Measurements from ENCODE around the gene ENTR1. TPM values are rescaled to one million over a fixed set of nuclear protein-coding genes. Genes with fewer than 3 reads are reported as not detected.

Gene ENTR1
- total and polyA plus RNA-seq, 3 experiments from 2014 or later = 13.1 to 55.5 (median 52.2) TPM

GRCh38 chr9:136441681-136442245, 31.3 kb upstream of the ENTR1 start:
- no peaks in the 10 kb centered on the region for H3K9me3 ChIP-seq (ENCODE audit: low read length)
- Mint-ChIP-seq H3K27ac (peak overlapping the region in 1 of 8 donors; percentile 72), H3K9me3 (no peaks in the 10 kb centered on the region), H3K27me3 (no peaks in the 10 kb centered on the region), H3K36me3 (peaks cover 0 to 61% (median 10%) of the 10 kb centered on the region in 3 donors), H3K4me3 (peak overlapping the region in 5 of 7 donors; percentile 41 to 72 (median 52)), H3K4me1 (peaks cover 17 to 18% (median 17%) of the 10 kb centered on the region in 3 donors)
- H3K4me3 ChIP-seq (ENCODE audit: low read length) = no peak overlapping the region
- ChIA-PET CTCF (no interaction called here), POLR2A (no interaction called here)
- no peak for DNase-seq
- no peak overlapping the region for H3K27ac ChIP-seq (ENCODE audit: low read depth, low read length)
- H3K27me3 ChIP-seq (ENCODE audit: insufficient read depth, low read length, poor library complexity, severe bottlenecking) = no peaks in the 10 kb centered on the region
- H3K36me3 ChIP-seq (ENCODE audit: insufficient read depth, low read length) = peaks cover 12% of the 10 kb centered on the region
- H3K4me1 ChIP-seq (ENCODE audit: insufficient read depth, low read length) = peaks cover 20% of the 10 kb centered on the region

GRCh38 chr9:136441191-136441680, 30.8 kb upstream of the ENTR1 start:
- H3K9me3 ChIP-seq (ENCODE audit: low read length) = no peaks in the 10 kb centered on the region
- peaks cover 19 to 22% (median 22%) of the 10 kb centered on the region in 3 donors for H3K4me1 Mint-ChIP-seq
- H3K36me3 ChIP-seq (ENCODE audit: insufficient read depth, low read length) = peaks cover 10% of the 10 kb centered on the region
- peak overlapping the region in 2 of 8 donors; percentile 29 to 72 for H3K27ac Mint-ChIP-seq
- H3K27ac ChIP-seq (ENCODE audit: low read depth, low read length) = no peak overlapping the region
- peaks cover 23% of the 10 kb centered on the region for H3K4me1 ChIP-seq (ENCODE audit: insufficient read depth, low read length)
- POLR2A ChIA-PET = no interaction called here
- H3K27me3 Mint-ChIP-seq = no peaks in the 10 kb centered on the region
- CTCF ChIA-PET = no interaction called here
- H3K27me3 ChIP-seq (ENCODE audit: insufficient read depth, low read length, poor library complexity, severe bottlenecking) = no peaks in the 10 kb centered on the region
- peaks cover 0 to 59% (median 9%) of the 10 kb centered on the region in 3 donors for H3K36me3 Mint-ChIP-seq
- H3K9me3 Mint-ChIP-seq = no peaks in the 10 kb centered on the region
- no peak for DNase-seq
- H3K4me3 ChIP-seq (ENCODE audit: low read length) = no peak overlapping the region
- peak overlapping the region in 6 of 7 donors; percentile 23 to 72 (median 54) for H3K4me3 Mint-ChIP-seq

- H3K9me3 ChIP-seq (ENCODE audit: low read length) = no peaks in the 10 kb centered on the region
- DNase-seq = peak; percentile 81 to 86 (median 82)
- H3K27me3 ChIP-seq (ENCODE audit: insufficient read depth, low read length, poor library complexity, severe bottlenecking) = no peaks in the 10 kb centered on the region
- H3K36me3 ChIP-seq (ENCODE audit: insufficient read depth, low read length) = no peaks in the 10 kb centered on the region
- H3K9me3 Mint-ChIP-seq = no peaks in the 10 kb centered on the region
- H3K27ac ChIP-seq (ENCODE audit: low read depth, low read length) = peak within 1 kb of the TSS; percentile 61
- H3K4me3 Mint-ChIP-seq = peak within 1 kb of the TSS; percentile 83 to 92 (median 86)
- H3K27me3 Mint-ChIP-seq = no peaks in the 10 kb centered on the region
- H3K36me3 Mint-ChIP-seq = peaks cover 0 to 55% (median 10%) of the 10 kb centered on the region in 3 donors
- H3K27ac Mint-ChIP-seq = peak within 1 kb of the TSS; percentile 17 to 87 (median 60)
- CTCF ChIA-PET = interaction anchor here (0.7 to 1.2 kb wide), 5 partner anchors 14 to 195 kb away, joined by 3 to 5 read pairs (median 3); no protein-coding TSS in a partner anchor
- peaks cover 23% of the 10 kb centered on the region for H3K4me1 ChIP-seq (ENCODE audit: insufficient read depth, low read length)
- H3K4me3 ChIP-seq (ENCODE audit: low read length) = peak within 1 kb of the TSS; percentile 59
- POLR2A ChIA-PET = no interaction called here
- H3K4me1 Mint-ChIP-seq = peaks cover 22 to 29% (median 22%) of the 10 kb centered on the region in 3 donors
Measured at GRCh38 chr9:136439481-136440408, 29.3 kb upstream of the ENTR1 start, which contains the start of gene INPP5E. TSS of gene INPP5E (minus strand) at chr9:136439845. CDS start at chr9:136439419, 426 bp downstream.

GRCh38 chr9:136438548-136439480, 28.4 kb upstream of the ENTR1 start:
- H3K27ac ChIP-seq (ENCODE audit: low read depth, low read length) = peak overlapping the region; percentile 61

GRCh38 chr9:136437839-136438547, 27.6 kb upstream of the ENTR1 start:
- Mint-ChIP-seq H3K9me3 (no peaks in the 10 kb centered on the region), H3K27ac (peak overlapping the region; percentile 41 to 88 (median 73)), H3K4me3 (peak overlapping the region; percentile 83 to 92 (median 86)), H3K27me3 (no peaks in the 10 kb centered on the region), H3K4me1 (peaks cover 22 to 29% (median 22%) of the 10 kb centered on the region in 3 donors), H3K36me3 (peaks cover 0 to 41% (median 2%) of the 10 kb centered on the region in 3 donors)
- peak overlapping the region; percentile 61 for H3K27ac ChIP-seq (ENCODE audit: low read depth, low read length)
- ChIA-PET POLR2A (no interaction called here), CTCF (interaction anchor here (1.0 to 1.2 kb wide), 2 partner anchors 12 to 75 kb away, joined by 3 read pairs; partner anchors contain the start of gene DNLZ)
- peak overlapping the region; percentile 59 for H3K4me3 ChIP-seq (ENCODE audit: low read length)
- peaks cover 23% of the 10 kb centered on the region for H3K4me1 ChIP-seq (ENCODE audit: insufficient read depth, low read length)
- no peaks in the 10 kb centered on the region for H3K9me3 ChIP-seq (ENCODE audit: low read length)
- H3K27me3 ChIP-seq (ENCODE audit: insufficient read depth, low read length, poor library complexity, severe bottlenecking) = no peaks in the 10 kb centered on the region
- H3K36me3 ChIP-seq (ENCODE audit: insufficient read depth, low read length) = no peaks in the 10 kb centered on the region
- peak in 1 of 5 donors; percentile 26 for DNase-seq

More at GRCh38 chr9:136438548-136439480, 28.4 kb upstream of the ENTR1 start:
- Mint-ChIP-seq H3K4me3 (peak overlapping the region; percentile 83 to 92 (median 86)), H3K27me3 (no peaks in the 10 kb centered on the region), H3K36me3 (peaks cover 0 to 47% (median 6%) of the 10 kb centered on the region in 3 donors), H3K27ac (peak overlapping the region in 7 of 8 donors; percentile 17 to 88 (median 79)), H3K4me1 (peaks cover 22 to 29% (median 22%) of the 10 kb centered on the region in 3 donors), H3K9me3 (no peaks in the 10 kb centered on the region)
- POLR2A ChIA-PET = no interaction called here
- H3K4me3 ChIP-seq (ENCODE audit: low read length) = peak overlapping the region; percentile 59
- no peaks in the 10 kb centered on the region for H3K36me3 ChIP-seq (ENCODE audit: insufficient read depth, low read length)
- H3K9me3 ChIP-seq (ENCODE audit: low read length) = no peaks in the 10 kb centered on the region
- DNase-seq = peak; percentile 42 to 77 (median 47)
- peaks cover 23% of the 10 kb centered on the region for H3K4me1 ChIP-seq (ENCODE audit: insufficient read depth, low read length)
- no peaks in the 10 kb centered on the region for H3K27me3 ChIP-seq (ENCODE audit: insufficient read depth, low read length, poor library complexity, severe bottlenecking)
- CTCF ChIA-PET = interaction anchor here (1.0 to 1.2 kb wide), 2 partner anchors 13 to 76 kb away, joined by 3 read pairs; partner anchors contain the start of gene DNLZ

- ChIA-PET CTCF (no interaction called here), POLR2A (no interaction called here)
- H3K27me3 Mint-ChIP-seq = no peaks in the 10 kb centered on the region
- peak overlapping the region; percentile 83 to 92 (median 86) for H3K4me3 Mint-ChIP-seq
- peaks cover 22 to 29% (median 22%) of the 10 kb centered on the region in 3 donors for H3K4me1 Mint-ChIP-seq
- H3K9me3 Mint-ChIP-seq = no peaks in the 10 kb centered on the region
- no peaks in the 10 kb centered on the region for H3K27me3 ChIP-seq (ENCODE audit: insufficient read depth, low read length, poor library complexity, severe bottlenecking)
- DNase-seq = no peak
- peak overlapping the region in 5 of 8 donors; percentile 39 to 88 (median 78) for H3K27ac Mint-ChIP-seq
- peak overlapping the region; percentile 12 for H3K27ac ChIP-seq (ENCODE audit: low read depth, low read length)
- peaks cover 23% of the 10 kb centered on the region for H3K4me1 ChIP-seq (ENCODE audit: insufficient read depth, low read length)
- H3K9me3 ChIP-seq (ENCODE audit: low read length) = no peaks in the 10 kb centered on the region
- H3K4me3 ChIP-seq (ENCODE audit: low read length) = peak overlapping the region; percentile 12
- H3K36me3 Mint-ChIP-seq = peaks cover 0 to 35% (median 2%) of the 10 kb centered on the region in 3 donors
- no peaks in the 10 kb centered on the region for H3K36me3 ChIP-seq (ENCODE audit: insufficient read depth, low read length)
Measured at GRCh38 chr9:136437430-136437829, 27.0 kb upstream of the ENTR1 start.
